Osteocyte (in vitro differentiated cells): ENCODE results near the gene MRPS7. TPM values are rescaled to one million over a fixed set of nuclear protein-coding genes. Genes with fewer than 3 reads are reported as not detected.

Experiments
- DNase-seq: peaks from one replicate; pipeline ENCODE4 v3.0.0; 2021; ENCODE audit warnings: mixed read lengths; ENCODE audit not compliant: unreplicated experiment; ENCODE audit errors: extremely low spot score
- H3K27ac Mint-ChIP-seq: one replicate; pipeline ENCODE4 v1.8.0; 2021; ENCODE audit warnings: mild to moderate bottlenecking, mixed read lengths; ENCODE audit not compliant: unreplicated experiment
- H3K27me3 Mint-ChIP-seq: one replicate; pipeline ENCODE4 v1.8.0; 2021; ENCODE audit warnings: mixed read lengths; ENCODE audit not compliant: unreplicated experiment
- H3K36me3 Mint-ChIP-seq: one replicate; pipeline ENCODE4 v1.8.0; 2021; ENCODE audit warnings: mixed read lengths; ENCODE audit not compliant: unreplicated experiment
- H3K4me1 Mint-ChIP-seq: one replicate; pipeline ENCODE4 v1.8.0; 2021; ENCODE audit warnings: mixed read lengths; ENCODE audit not compliant: unreplicated experiment
- H3K4me3 Mint-ChIP-seq: one replicate; pipeline ENCODE4 v1.8.0; 2021; ENCODE audit warnings: mild to moderate bottlenecking, moderate library complexity, mixed read lengths; ENCODE audit not compliant: unreplicated experiment
- H3K9me3 Mint-ChIP-seq: one replicate; pipeline ENCODE4 v1.8.0; 2021; ENCODE audit warnings: mixed read lengths; ENCODE audit not compliant: unreplicated experiment
- total RNA-seq: library from RNA; stranded (reverse); gene quantifications from 2 replicates; pipeline ENCODE4 v1.2.1, GENCODE V29; 2021
- TF ChIP-seq, protein P1 (sequence below): fragments of 200-600 bp; sonication (generic); IDR thresholded peaks from 2 replicates; pipeline ENCODE4 v1.5.0; 2021; ENCODE audit warnings: antibody characterized with exemption, mild to moderate bottlenecking, moderate library complexity

The MRPS7 gene
- total RNA-seq, 1 donor from 2014 or later: 49.6 TPM

DNA sequence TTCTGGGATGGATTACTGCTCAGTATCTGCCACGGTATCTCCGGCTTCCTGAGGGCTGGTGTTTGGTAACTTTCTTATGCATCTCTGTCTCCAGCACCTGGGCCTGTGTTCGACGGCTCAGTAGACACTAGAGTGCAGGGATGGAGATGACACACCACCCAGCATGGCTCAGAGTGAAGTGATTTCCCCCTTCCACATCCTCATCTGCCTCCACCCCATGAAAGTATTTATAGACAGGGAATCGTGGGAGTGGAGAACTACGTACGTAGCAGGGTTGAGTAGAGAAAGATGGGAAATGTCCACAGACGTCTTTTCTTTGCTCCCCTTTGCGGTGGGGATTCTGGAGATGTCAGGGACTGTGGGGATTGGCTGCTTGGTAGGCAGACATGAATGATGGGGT is 39.4 kb downstream of the MRPS7 start:
- no peak for DNase-seq
- no peaks in the 10 kb centered on the region for H3K9me3 Mint-ChIP-seq
- no peaks in the 10 kb centered on the region for H3K4me1 Mint-ChIP-seq
- TF ChIP-seq, protein P1, sequence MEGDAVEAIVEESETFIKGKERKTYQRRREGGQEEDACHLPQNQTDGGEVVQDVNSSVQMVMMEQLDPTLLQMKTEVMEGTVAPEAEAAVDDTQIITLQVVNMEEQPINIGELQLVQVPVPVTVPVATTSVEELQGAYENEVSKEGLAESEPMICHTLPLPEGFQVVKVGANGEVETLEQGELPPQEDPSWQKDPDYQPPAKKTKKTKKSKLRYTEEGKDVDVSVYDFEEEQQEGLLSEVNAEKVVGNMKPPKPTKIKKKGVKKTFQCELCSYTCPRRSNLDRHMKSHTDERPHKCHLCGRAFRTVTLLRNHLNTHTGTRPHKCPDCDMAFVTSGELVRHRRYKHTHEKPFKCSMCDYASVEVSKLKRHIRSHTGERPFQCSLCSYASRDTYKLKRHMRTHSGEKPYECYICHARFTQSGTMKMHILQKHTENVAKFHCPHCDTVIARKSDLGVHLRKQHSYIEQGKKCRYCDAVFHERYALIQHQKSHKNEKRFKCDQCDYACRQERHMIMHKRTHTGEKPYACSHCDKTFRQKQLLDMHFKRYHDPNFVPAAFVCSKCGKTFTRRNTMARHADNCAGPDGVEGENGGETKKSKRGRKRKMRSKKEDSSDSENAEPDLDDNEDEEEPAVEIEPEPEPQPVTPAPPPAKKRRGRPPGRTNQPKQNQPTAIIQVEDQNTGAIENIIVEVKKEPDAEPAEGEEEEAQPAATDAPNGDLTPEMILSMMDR: no peak
- no peaks in the 10 kb centered on the region for H3K36me3 Mint-ChIP-seq
- H3K27ac Mint-ChIP-seq: no peak overlapping the region
- H3K27me3 Mint-ChIP-seq: no peaks in the 10 kb centered on the region
- no peak overlapping the region for H3K4me3 Mint-ChIP-seq

DNA sequence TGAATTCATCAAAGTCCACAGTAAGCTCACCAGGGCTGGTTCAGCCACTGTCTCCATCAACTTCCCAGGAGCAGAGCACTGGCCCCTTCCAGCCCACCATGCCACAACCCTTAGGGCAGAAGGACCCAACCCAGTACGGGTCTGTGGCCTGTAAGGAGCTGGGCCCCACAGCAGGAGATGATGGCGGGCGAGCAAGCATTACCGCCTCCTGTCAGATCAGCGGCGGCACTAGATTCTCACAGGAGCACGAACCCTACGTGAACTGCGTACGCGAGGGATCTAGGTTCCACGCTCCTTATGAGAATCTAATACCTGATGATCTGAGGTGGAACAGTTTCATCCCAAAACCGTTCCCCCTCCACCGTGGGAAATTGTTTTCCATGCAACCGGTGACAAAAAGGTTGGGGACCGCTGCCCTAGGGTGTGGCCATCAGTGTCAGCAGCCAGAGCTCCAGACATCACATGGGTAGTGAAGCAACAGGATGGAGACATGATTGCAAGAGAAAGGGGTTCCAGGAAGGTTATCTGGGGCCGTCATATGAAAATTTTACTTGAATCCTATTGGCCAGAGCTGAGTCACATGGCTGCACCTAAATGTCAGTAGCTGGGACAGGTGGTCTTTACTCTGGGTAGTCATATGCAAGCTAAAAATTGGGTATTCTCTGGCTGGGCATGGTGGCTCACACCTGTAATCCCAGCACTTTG is 40.0 kb downstream of the MRPS7 start:
- no peaks in the 10 kb centered on the region for H3K4me1 Mint-ChIP-seq
- H3K9me3 Mint-ChIP-seq: no peaks in the 10 kb centered on the region
- no peak for DNase-seq
- H3K27ac Mint-ChIP-seq: no peak overlapping the region
- no peak overlapping the region for H3K4me3 Mint-ChIP-seq
- TF ChIP-seq, protein P1: no peak
- no peaks in the 10 kb centered on the region for H3K27me3 Mint-ChIP-seq
- no peaks in the 10 kb centered on the region for H3K36me3 Mint-ChIP-seq

DNA sequence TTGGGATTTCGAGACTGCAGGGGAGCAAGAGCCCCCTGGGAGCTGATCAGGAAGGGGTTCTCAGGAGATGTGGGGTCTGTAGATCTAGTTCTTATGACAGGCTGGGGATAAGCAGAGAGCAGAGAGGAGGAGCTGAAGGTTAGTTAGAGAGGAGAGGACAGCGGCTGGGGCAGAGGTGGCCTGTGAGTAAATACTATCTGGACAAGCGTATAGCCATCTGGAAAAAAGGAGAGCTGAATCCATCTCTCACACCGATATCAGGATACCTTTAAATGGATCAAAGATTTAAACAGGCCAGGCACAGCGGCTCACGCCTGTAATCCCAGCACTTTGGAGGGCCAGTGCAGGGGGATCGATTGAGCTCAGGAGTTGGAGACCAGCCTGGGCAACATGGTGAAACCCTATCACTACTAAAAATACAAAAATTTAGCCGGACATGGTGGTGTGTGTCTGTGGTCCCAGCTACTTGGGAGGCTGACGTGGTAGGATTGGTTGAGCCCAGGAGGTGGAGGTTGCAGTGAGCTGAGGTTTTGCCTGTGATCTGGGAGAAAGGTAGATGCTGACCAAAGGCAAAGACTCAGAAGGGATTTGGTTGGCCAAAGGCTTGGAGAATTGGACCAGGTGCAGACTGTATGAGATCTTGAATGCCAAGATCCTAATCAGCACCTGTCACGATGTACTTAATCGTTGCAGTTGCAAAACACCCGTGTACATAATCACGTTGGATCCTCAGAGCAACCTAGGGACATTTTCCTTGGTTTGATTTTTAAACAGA is 46.5 kb downstream of the MRPS7 start:
- H3K36me3 Mint-ChIP-seq: no peaks in the 10 kb centered on the region
- no peak overlapping the region for H3K27ac Mint-ChIP-seq
- no peaks in the 10 kb centered on the region for H3K27me3 Mint-ChIP-seq
- TF ChIP-seq, protein P1: no peak
- no peaks in the 10 kb centered on the region for H3K9me3 Mint-ChIP-seq
- H3K4me1 Mint-ChIP-seq: peaks cover 5% of the 10 kb centered on the region
- DNase-seq: no peak
- no peak overlapping the region for H3K4me3 Mint-ChIP-seq

DNA sequence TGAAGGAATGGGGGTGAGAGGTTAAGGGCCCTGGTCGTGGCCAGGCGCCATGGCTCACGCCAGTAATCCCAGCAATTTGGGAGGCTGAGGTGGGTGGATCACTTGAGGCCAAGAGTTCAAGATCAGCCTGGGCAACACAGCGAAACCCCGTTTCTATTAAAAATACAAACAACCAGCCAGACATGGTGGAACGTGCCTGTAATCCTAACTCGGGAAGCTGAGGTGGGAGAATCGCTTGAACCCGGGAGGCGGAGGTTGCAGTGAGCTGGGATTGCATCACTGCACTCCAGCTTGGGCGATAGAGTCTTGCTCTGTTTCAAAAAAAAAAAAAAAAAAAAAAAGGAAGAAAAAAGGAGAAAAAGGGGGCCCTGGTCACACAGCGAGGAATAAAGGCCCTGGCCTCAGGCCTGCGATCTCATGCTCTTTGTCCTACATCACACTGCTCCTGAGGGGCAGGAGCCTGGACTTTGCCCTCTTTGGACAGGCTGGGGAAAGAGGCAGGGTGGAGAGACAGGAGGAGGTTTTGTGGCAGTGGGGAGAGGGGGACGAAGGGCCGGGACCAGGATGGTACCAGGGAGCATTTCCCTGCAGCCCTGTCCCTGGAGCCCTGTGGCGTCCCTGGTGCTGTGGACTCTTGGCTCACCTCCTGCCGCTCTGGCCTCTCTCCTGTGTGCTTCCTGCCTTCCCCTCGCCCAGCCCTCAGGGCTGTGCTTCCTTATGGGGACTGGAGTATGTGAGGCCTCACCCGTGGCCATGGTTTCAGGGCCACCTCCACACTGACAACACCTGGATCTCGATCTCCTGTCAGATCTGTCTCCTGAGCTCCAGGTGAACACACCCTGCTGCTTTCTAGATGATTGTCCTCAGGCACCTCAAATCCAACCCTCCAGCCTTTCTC is 47.3 kb downstream of the MRPS7 start:
- peaks cover 5% of the 10 kb centered on the region for H3K4me1 Mint-ChIP-seq
- no peak for DNase-seq
- no peaks in the 10 kb centered on the region for H3K27me3 Mint-ChIP-seq
- no peaks in the 10 kb centered on the region for H3K36me3 Mint-ChIP-seq
- TF ChIP-seq, protein P1: no peak
- no peak overlapping the region for H3K4me3 Mint-ChIP-seq
- no peaks in the 10 kb centered on the region for H3K9me3 Mint-ChIP-seq
- H3K27ac Mint-ChIP-seq: no peak overlapping the region
